Fibroblast of skin of back (primary cell): ENCODE results near the gene ZMYND15. TPM values are rescaled to one million over a fixed set of nuclear protein-coding genes. Genes with fewer than 3 reads are reported as not detected.
"Not testable (repeated sequence)": the region's sequence is repeated elsewhere in the genome, so short reads cannot be mapped to it uniquely, and the experiment has no call there.

Experiments
- DNase-seq: peaks from one replicate; pipeline ENCODE4 v3.0.0-alpha.2; 2013
- polyA plus RNA-seq, 2 experiments: library from polyadenylated mRNA; unstranded; fragments of 120-200 nt; gene quantifications; one replicate each; pipeline ENCODE4 v1.2.1, GENCODE V29; 2013; ENCODE audit not compliant: insufficient read length in 2 of 2

Gene ZMYND15, protein sequence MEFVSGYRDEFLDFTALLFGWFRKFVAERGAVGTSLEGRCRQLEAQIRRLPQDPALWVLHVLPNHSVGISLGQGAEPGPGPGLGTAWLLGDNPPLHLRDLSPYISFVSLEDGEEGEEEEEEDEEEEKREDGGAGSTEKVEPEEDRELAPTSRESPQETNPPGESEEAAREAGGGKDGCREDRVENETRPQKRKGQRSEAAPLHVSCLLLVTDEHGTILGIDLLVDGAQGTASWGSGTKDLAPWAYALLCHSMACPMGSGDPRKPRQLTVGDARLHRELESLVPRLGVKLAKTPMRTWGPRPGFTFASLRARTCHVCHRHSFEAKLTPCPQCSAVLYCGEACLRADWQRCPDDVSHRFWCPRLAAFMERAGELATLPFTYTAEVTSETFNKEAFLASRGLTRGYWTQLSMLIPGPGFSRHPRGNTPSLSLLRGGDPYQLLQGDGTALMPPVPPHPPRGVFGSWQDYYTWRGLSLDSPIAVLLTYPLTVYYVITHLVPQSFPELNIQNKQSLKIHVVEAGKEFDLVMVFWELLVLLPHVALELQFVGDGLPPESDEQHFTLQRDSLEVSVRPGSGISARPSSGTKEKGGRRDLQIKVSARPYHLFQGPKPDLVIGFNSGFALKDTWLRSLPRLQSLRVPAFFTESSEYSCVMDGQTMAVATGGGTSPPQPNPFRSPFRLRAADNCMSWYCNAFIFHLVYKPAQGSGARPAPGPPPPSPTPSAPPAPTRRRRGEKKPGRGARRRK
- not detected for polyA plus RNA-seq (2013, experiment 1 of 2; ENCODE audit: insufficient read length)
- not detected for polyA plus RNA-seq (2013, experiment 2 of 2; ENCODE audit: insufficient read length)

DNA sequence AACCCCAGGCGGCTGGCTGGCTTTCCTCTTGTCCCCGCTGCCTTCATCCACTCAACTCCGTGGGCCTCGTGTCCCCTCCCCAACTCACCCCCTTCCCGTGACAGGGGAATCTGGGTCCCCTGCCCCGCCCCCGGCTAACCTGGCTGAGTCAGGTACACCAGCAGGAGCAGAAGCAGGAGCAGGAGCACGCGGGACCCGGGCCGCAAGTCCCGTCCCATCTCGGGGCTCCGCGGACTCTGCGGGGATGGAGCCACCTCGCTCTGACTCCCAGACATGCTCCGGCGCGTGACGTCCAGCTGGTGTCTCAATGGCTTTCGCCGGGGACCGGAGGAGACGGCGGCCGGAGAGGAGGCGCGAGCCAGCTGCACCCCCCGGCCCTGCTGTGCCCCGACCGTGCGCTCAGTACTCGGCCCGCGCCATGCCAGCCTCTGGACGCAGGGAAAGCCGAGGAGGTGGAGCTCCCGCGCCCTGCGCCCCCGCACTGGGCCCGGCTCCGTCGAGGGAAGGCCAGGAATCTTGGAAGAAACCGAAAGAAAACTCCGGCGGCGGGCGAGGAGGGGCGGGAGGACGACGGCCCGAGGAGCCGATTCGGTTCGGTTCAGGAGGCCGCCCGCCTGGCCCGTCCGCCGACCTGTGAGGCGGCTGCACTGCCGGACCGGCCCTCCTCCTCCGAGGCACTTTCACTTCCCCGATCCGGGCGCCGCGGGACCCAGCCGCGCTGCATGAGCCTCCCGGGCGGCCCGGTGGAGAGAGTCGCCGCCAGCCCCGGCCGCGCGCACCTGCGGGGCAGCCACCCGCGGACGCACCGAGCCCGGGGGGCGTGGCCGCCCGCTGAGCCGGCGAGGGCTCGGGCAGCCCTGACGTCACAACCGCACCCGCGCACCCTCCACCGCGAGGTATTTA is at the start of gene ZMYND15, which contains the start of gene CXCL16:
ZMYND15 (plus strand) TSS at position 712 of the 903 bp plus-strand sequence. CDS start 716 bp downstream, outside the sequence.
CXCL16 (minus strand) TSS at position 807 of the 903 bp plus-strand sequence; CDS start at position 218, 589 bp downstream.
- peak; percentile 25 for DNase-seq

DNA sequence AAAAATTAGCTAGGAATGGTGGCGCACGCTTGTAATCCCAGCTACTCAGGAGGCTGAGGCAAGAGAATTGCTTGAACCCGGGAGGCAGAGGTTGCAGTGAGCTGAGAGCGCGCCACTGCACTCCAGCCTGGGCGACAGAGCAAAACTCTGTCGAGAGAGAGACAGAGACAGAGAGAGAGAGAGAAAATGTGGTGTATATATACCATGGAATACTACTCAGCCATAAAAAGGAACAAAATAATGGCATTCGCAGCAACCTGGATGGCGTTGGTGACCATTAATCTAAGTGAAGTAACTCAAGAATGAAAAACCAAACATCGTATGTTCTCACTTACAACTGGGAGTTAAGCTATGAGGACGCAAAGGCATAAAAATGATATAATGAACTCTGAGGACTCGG is 49.8 kb upstream of the ZMYND15 start:
- not testable (repeated sequence) for DNase-seq

- no peak for DNase-seq
Observed at GRCh38 chr17:4690745-4691144, 48.9 kb upstream of the ZMYND15 start.

DNA sequence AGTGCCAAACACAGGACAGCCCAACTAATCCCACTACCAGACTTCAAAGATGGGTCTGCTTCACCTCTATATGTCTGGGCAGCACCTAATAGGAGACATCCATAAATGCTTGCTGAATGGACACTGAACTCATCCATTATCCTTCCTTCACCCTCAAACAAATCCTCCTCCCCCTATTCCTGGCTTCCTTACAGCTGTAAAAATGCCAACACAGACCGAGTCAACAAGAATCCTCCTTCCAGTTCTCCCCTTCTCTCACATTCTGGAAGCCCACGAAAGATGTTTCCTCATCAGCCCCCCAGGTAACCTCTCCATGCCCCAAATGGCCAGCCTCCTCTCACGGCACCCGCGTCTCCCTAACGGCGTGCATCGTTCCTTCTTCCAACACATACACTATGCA is 47.9 kb upstream of the ZMYND15 start:
- DNase-seq: no peak

- no peak for DNase-seq
Observed at GRCh38 chr17:4693416-4693815, 46.2 kb upstream of the ZMYND15 start.

DNA sequence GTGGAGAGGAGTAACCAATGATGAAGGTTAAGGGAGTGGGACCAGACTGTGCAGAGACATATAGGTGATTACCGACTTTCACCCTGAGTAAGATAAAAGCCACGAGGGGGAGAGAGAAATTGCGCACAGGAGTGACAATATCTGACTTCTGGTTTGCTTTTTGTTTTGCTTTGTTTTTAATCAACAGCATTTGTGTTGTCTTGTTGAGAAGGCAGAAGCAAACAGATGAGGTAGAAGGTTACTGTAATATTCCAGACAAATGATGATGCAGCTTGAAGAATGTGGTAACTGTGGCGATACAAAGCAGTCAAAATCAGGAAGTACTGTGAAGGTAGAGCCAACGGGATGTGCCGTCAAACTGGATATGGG is 43.2 kb upstream of the ZMYND15 start:
- no peak for DNase-seq

DNA sequence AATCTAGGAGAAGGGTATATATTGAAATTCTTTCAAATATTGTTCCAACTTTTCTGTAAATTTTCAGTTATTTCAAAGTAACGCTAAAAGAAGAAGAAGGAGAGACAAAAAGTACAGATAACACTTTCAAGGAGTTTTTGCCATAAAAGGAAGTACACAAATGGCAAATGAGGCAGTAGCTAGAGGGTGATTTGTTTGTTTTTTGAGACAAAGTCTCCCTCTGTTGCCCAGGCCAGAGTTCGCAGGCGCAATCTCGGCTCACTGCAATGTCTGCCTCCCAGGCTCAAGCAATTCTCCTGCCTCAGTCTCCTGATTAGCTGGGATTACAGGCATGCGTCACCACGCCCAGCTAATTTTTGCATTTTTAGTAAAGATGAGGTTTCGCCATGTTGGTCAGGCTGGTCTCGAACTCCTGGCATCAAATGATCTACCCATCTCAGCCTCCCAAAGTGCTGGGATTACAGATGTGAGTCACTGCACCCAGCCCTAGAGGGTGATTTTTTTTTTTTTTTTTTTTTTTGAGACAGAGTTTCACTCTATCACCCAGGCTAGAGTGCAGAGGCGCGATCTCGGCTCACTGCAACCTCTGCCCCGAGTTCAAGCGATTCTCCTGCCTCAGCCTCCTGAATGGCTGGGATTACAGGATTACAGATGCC is 40.1 kb upstream of the ZMYND15 start:
- not testable (repeated sequence) for DNase-seq

DNA sequence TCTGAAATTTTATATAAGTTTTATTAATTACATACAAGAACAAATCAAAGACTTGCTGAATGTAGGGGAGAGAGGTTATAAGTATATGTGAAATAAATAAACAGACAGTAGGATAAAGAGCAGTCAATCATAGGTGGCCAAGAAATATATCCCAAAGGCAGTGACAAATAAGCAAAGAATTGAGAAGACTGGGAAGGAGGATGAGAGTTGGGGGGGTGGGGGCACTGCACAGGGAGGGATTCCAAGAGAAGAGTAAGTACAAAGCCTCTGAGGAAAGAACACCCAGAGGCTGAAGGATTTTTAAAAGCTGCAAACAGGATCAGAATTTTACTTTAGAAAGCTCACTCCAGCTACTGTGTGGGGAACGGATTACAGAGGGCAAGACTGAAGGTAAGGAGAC is 38.5 kb upstream of the ZMYND15 start:
- DNase-seq: no peak

- no peak for DNase-seq
Observed at GRCh38 chr17:4703330-4703691, 36.3 kb upstream of the ZMYND15 start.

DNA sequence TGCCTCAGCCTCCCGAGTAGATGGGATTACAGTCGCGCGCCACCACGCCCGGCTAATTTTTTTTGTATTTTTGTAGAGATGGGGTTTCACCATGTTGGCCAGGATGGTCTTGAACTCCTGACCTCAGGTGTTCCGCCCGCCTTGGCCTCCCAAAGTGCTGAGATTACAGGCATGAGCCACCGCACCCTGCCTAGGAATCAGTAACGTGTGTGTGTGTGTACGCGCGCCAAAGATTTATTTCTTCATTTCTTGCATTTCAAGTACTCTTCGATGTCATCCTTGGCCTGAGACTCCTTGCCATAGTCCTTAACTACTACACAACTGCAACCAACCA is 35.1 kb upstream of the ZMYND15 start:
- not testable (repeated sequence) for DNase-seq

GRCh38 chr17:4704991-4705390 is 34.6 kb upstream of the ZMYND15 start:
- no peak for DNase-seq

DNA sequence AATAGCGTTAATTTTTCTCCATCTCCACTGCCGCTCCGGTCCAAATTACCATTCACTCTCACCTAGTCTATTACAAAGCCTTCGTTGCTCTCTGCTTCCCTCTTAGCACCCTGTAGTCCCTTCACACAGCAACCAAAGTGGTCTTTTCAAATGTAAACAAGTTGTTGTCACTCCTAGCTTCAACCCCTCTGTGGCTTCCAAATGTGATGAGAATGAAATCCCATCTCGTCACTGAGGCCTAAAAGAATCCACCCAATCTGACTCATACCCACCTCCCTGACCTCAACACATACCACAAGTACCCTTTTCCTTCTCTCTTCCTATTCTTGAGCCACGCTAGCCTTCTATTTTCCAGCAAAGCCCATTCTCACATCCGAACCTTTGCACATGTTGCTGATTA is 33.5 kb upstream of the ZMYND15 start:
- no peak for DNase-seq

- DNase-seq: no peak
Observed at GRCh38 chr17:4708436-4708835, 31.2 kb upstream of the ZMYND15 start.

DNA sequence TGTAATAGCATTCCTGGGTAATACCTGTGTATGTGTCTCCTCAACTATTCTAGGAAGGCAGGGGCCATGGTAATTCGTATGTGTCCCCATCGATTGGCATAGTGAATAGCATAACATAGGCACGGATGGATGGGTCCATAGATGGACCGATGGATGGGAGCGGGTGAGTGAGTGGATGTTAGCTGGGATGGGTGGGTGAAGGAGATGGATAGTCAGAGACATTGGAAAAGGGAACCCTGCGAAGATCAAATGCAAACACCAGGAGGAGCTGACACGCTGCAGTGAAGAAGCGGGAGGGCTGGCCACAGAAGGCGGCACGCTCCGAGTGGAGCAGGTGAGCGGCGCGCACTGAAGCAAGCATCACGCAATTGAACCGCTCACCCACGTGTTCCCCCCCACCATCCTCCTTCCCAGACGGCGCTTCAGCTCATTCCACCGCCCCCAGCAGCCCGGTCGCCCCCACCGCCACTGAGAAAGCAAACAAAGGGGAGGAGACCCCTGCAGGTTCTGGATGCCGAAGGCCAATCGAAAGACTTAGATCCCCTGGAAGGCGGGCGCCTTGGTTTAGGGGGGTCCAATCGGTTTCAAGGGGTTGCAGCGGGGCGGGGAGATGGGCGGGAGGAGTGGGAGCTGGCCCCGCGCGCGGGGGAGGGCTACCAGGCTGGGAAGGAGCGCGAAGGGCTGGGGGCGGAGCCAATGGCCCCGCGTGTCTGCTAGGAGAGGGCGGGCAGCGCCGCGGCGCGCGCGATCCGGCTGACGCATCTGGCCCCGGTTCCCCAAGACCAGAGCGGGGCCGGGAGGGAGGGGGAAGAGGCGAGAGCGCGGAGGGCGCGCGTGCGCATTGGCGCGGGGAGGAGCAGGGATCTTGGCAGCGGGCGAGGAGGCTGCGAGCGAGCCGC is 29.6 kb upstream of the ZMYND15 start, which contains the start of gene ARRB2:
ARRB2 (plus strand) TSS at position 839 of the 899 bp plus-strand sequence. CDS start 90 bp downstream, outside the sequence.
- peak; percentile 98 for DNase-seq

DNA sequence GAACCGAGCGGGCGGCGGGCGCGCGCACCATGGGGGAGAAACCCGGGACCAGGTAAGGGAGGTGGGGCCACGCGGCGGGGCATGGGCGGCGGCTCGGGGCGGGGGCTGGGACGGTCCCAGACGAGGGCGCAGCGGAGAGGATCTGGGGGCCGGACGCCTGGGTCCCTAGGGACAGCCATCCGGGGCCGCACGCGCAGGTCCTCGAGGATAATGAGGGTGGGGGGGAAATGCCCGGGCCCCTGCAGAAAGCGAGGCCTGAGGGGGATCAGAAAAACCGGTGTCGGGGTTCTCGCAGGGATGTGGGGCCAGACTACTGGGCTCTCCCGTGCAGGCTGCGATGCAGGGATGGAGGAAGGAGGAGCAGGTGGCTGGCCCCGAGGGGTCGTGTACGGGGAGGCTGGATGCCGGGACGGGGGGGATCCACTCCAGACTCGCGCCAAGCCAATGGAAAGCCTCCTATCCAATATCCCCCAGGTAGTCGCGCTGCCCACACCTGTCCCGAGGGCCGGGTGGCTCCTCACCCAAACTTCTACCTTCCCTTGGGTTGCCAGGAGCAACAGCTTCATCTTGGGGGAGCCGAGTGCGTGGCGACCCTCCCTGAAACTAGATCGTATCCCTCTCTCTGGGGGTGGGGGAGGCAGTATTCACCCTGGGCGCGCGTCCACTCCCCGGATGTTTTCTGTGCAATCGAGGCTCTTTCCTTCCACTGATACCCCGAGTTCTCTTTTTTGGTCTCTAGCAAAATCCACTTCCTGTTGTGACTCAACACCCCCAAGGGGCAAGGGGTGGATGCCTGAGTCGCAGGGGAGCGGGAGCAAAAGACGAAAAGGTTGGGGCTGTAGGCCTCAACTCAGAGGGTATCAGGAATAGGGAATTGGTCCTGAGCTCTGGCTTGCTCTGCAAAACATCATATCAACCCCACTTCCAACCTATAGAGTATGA is 28.7 kb upstream of the ZMYND15 start:
- DNase-seq: no peak

DNA sequence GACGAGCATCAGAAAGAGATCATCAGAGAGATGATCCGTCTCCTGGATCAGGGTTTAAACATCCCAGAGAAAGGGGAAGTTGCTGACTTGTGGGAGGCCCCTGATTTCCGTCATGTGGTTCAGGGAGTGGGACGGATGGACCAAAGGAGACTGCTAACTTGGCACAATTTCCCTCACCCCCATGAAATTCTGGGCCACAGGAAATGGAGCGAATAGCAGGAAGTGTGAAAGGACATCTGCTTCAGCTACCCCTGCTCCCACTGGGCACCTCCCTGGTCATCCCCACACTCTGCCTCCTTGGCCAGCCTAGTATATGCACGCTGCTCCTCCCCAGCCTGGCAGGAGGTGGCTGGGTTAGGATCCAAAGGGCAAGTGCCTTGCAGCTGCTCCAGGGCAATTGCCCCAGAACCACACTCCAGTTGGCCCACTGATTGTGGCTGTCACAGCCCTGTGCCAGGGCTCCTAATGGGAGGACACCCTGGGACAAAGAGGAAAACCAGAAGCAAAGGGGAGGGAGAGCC is 27.9 kb upstream of the ZMYND15 start:
- DNase-seq: no peak

DNA sequence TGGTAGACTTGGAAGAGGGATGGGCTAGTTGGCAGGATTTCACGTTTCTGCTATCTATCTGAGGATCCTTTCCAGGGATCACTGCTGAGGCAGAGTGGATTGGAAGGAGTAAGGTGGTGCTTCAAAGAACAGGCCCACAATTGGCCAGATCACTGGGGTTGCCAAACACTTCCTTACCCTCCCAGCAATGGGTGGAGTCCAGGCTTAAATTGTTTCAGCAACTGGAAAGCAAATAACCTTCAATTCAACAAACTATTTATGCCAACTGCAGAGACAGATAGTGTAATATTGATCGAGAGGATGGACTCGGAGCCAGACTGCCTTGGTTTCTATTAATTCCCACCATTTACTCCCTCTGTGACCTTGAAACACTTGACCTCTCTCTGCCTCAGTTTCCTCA is 27.1 kb upstream of the ZMYND15 start:
- no peak for DNase-seq

DNA sequence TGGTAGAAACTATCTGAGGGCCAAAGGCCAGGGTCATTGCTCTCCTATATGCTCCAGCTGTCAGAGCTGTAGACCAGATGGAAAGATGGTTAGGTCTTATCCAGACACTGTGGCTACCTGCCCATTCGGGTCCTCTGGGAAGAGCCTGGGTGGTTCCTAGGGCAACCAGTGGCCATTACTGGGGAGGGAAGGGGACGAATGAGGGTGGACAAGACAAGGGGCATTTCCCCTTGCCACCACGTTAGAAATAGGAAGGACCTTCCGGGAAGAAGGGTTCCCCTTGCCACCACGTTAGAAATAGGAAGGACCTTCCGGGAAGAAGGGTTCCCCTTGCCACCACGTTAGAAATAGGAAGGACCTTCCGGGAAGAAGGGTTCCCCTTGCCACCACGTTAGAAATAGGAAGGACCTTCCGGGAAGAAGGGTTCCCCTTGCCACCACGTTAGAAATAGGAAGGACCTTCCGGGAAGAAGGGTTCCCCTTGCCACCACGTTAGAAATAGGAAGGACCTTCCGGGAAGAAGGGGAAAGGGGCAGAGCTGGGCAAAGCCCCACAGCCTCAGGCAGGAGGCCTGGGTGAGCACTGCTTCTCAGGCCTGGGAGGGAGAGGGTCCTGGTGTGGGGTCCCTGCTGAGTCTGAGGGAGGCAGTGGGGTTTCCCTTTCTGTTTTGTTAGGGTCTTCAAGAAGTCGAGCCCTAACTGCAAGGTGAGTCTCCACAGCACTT is 25.1 kb upstream of the ZMYND15 start:
- not testable (repeated sequence) for DNase-seq
